Astrocyte of the cerebellum (primary cell): ENCODE data around the gene CXCL16.
"Not testable (repeated sequence)": the region's sequence is repeated elsewhere in the genome, so short reads cannot be mapped to it uniquely, and the experiment has no call there.

Experiments used
- DNase-seq: peaks from one replicate; pipeline ENCODE4 v3.0.0-alpha.2; 2011; ENCODE audit warnings: low read depth
- H3K4me3 ChIP-seq: 2 replicates; pipeline ENCODE4 v1.5.1; 2011; ENCODE audit warnings: mild to moderate bottlenecking, low read depth, low read length, moderate library complexity
- CTCF ChIP-seq: IDR thresholded peaks from 2 replicates; pipeline ENCODE4 v1.5.1; 2012; ENCODE audit warnings: low read length, low read depth, moderate library complexity, mild to moderate bottlenecking; ENCODE audit errors: missing control alignments
- in situ Hi-C: cut with HindIII; loops from 2 replicates; pipeline ENCODE4 v1.10.0; 2017; ENCODE audit warnings: low sequenced_read_pairs

CXCL16 gene

GRCh38 chr17:4703330-4703691, 36.4 kb downstream of the CXCL16 start:
- no peak for DNase-seq
- no peak for TF ChIP-seq CTCF
- in situ Hi-C loops = no loop called here
- H3K4me3 ChIP-seq = peak overlapping the region; percentile 98

GRCh38 chr17:4701116-4701515, 38.6 kb downstream of the CXCL16 start:
- in situ Hi-C loops = no loop called here
- H3K4me3 ChIP-seq = no peak overlapping the region
- DNase-seq = no peak
- TF ChIP-seq CTCF = no peak

- in situ Hi-C loops, H3K4me3 ChIP-seq, DNase-seq: not testable (repeated sequence)
Observed at GRCh38 chr17:4699401-4700056, 40.2 kb downstream of the CXCL16 start.

GRCh38 chr17:4696437-4696805, 43.3 kb downstream of the CXCL16 start:
- in situ Hi-C loops = no loop called here
- DNase-seq = no peak
- H3K4me3 ChIP-seq = no peak overlapping the region
- no peak for TF ChIP-seq CTCF

GRCh38 chr17:4693416-4693815, 46.3 kb downstream of the CXCL16 start:
- DNase-seq = no peak
- in situ Hi-C loops = no loop called here
- H3K4me3 ChIP-seq = no peak overlapping the region
- TF ChIP-seq CTCF = no peak

GRCh38 chr17:4691686-4692085, 48.0 kb downstream of the CXCL16 start:
- no peak for DNase-seq
- no peak for TF ChIP-seq CTCF
- in situ Hi-C loops = no loop called here

GRCh38 chr17:4690745-4691144, 49.0 kb downstream of the CXCL16 start:
- no peak overlapping the region for H3K4me3 ChIP-seq
- in situ Hi-C loops = no loop called here
- TF ChIP-seq CTCF = no peak
- DNase-seq = no peak

More at GRCh38 chr17:4691686-4692085, 48.0 kb downstream of the CXCL16 start:
- H3K4me3 ChIP-seq = no peak overlapping the region

- DNase-seq, H3K4me3 ChIP-seq, in situ Hi-C loops: not testable (repeated sequence)
Observed at GRCh38 chr17:4689872-4690271, 49.9 kb downstream of the CXCL16 start.

- in situ Hi-C loops, DNase-seq, H3K4me3 ChIP-seq: not testable (repeated sequence)
Observed at GRCh38 chr17:4683739-4684138, 56.0 kb downstream of the CXCL16 start.
